GM12801 (cell line): ENCODE data around the gene TBC1D1.

ENCODE experiments used
- CTCF ChIP-seq: IDR thresholded peaks from one replicate; pipeline ENCODE4 v1.5.1; 2011; ENCODE audit warnings: control low read depth; ENCODE audit not compliant: insufficient read length; ENCODE audit errors: extremely low read depth

Gene TBC1D1, protein sequence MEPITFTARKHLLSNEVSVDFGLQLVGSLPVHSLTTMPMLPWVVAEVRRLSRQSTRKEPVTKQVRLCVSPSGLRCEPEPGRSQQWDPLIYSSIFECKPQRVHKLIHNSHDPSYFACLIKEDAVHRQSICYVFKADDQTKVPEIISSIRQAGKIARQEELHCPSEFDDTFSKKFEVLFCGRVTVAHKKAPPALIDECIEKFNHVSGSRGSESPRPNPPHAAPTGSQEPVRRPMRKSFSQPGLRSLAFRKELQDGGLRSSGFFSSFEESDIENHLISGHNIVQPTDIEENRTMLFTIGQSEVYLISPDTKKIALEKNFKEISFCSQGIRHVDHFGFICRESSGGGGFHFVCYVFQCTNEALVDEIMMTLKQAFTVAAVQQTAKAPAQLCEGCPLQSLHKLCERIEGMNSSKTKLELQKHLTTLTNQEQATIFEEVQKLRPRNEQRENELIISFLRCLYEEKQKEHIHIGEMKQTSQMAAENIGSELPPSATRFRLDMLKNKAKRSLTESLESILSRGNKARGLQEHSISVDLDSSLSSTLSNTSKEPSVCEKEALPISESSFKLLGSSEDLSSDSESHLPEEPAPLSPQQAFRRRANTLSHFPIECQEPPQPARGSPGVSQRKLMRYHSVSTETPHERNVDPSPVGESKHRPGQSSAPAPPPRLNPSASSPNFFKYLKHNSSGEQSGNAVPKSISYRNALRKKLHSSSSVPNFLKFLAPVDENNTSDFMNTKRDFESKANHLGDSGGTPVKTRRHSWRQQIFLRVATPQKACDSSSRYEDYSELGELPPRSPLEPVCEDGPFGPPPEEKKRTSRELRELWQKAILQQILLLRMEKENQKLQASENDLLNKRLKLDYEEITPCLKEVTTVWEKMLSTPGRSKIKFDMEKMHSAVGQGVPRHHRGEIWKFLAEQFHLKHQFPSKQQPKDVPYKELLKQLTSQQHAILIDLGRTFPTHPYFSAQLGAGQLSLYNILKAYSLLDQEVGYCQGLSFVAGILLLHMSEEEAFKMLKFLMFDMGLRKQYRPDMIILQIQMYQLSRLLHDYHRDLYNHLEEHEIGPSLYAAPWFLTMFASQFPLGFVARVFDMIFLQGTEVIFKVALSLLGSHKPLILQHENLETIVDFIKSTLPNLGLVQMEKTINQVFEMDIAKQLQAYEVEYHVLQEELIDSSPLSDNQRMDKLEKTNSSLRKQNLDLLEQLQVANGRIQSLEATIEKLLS (N-terminal part only)

DNA sequence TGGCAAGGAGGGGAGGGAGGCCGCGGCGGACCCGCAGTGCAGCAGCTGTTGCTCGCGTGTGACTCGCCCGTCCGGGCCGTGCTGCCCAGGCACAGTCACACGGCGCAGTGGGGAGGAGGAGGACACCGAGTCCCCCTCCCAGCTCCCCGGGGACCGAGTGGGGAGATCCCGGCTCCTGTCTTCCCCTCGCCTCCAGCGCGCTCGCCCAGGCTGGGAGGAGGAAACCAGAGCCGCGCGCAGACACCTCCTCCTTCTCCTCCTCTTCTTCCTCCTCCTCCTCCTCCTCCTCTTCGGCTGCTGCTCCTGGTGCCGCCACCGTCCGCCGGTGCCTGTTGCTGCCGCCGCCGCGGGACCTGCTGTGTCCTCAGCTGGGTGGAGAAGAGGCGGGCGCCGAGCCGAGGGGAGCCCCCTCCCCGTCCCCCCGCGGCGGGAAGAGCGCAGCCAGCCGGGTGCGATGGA, at the start of gene TBC1D1:
Gene TBC1D1, plus strand, starts transcription at position 284 of the 459 bp plus-strand sequence. CDS start 11,012 bp downstream, outside the sequence.
- no peak for TF ChIP-seq CTCF

DNA sequence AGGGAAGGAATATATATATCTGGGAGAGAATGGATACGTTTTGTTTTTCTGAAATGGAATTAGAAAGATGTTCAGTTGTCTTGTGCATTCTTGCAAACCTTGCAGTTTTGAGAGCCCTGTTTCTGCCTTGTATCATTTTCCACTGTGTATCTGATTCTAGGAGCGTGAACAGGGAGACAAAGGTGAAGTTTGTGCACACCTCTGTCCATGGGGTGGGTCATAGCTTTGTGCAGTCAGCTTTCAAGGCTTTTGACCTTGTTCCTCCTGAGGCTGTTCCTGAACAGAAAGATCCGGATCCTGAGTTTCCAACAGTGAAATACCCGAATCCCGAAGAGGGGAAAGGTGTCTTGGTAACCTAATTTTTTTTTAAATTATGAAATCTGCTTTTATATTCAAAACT, 46.7 kb upstream of the TBC1D1 start:
- no peak for TF ChIP-seq CTCF

GRCh38 chr4:37845201-37845600, 45.7 kb upstream of the TBC1D1 start:
- no peak for TF ChIP-seq CTCF

DNA sequence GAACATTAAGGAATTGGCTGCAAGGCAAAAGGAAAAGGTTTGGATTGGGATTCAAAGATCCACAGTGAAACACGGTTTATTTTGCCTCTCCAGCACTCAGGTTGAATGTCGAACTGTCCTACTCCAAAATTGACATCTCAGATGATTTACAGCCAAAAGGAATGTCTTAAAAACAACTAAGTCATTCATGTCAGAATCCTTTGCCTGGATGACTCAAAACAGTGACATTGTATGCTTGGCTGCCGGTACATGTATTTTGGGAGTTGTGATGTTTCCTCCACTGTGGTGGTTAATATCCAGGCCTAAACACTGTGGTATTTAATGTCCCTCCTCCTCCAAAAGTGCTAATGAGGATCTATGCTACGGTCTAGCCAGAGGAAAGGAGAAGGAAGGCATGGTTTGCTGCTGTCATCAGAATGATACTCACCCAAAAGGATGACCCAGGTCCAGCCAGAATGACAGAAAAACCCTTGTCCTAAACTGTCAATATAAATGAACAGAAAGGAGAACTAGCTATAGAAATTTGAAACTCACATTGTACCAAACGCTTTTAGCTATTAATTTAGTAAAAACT, 43.5 kb upstream of the TBC1D1 start:
- no peak for TF ChIP-seq CTCF

DNA sequence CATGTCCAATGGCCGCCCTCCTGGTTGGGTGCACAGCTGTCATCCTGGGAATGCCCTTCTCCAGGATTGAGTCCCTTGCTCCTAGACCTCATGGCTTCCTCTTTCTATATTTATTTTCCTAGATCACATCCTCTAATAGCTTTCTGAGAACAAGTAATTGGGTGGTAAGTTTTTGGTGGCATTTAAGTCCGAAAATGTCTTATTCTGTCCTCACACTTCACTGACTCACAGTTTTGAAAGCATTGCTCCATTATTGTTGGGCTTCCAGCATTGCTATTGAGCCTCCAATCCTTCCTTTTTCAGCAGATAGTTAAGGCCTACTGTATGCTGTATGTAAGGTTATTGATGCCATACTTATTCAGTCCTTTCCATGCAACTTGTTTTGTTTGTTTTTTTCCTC, 38.5 kb upstream of the TBC1D1 start:
- no peak for TF ChIP-seq CTCF

DNA sequence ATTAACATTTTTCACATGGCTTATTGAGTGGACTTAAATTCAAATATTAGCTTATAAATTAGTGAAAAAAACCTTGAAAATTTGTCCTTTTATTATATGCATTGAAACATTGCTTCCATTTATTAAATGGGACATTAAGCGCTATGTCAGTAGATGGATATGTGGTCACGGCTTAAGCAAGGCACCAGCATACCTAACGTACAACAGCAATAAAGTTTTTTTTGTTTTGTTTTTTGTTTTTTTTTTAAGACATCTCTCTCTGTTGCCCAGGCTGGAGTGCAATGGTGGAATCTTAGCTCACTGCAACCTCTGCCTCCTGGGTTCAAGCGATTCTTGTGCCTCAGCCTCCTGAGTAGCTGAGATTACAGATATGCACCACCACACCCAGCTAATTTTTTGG, 32.8 kb upstream of the TBC1D1 start:
- no peak for TF ChIP-seq CTCF
